NCI-H460 (cell line): ENCODE results near the gene IZUMO1. TPM values are rescaled to one million over a fixed set of nuclear protein-coding genes. Genes with fewer than 3 reads are reported as not detected.
"Not testable (repeated sequence)": the region's sequence is repeated elsewhere in the genome, so short reads cannot be mapped to it uniquely, and the experiment has no call there.

Source experiments
- DNase-seq: peaks from one replicate; pipeline ENCODE4 v3.0.0-alpha.2; 2016; ENCODE audit warnings: low read depth; ENCODE audit errors: extremely low read depth
- polyA plus RNA-seq: library from polyadenylated mRNA; depleted of rRNA; stranded (reverse); fragments of >200 nt; gene quantifications from 2 replicates; pipeline ENCODE4 v1.2.3, GENCODE V29; 2014; cell fraction: nucleus; rRNA removed
- total RNA-seq: library from RNA; depleted of rRNA; stranded (reverse); fragments of >200 nt; shearing (Covaris generic); gene quantifications from 2 replicates; pipeline ENCODE4 v1.2.3, GENCODE V29; 2014; rRNA removed

Gene IZUMO1
- 0.15 and 0.52 TPM in 2 replicates for total RNA-seq
- polyA plus RNA-seq, result 0.17 and 0.31 TPM in 2 replicates

GRCh38 chr19:48746738-48747575 is at the start of gene IZUMO1:
Gene IZUMO1 (minus strand): TSS chr19:48746909. CDS start chr19:48745859, 1,050 bp downstream.
- peak; percentile 69 for DNase-seq

- DNase-seq, result no peak
Observed at GRCh38 chr19:48795685-48796070, 49.0 kb upstream of the IZUMO1 start.

- DNase-seq, result peak; percentile 88
Observed at GRCh38 chr19:48795055-48795684, 48.5 kb upstream of the IZUMO1 start.

GRCh38 chr19:48794291-48794690 is 47.6 kb upstream of the IZUMO1 start:
- DNase-seq, result no peak

- no peak for DNase-seq
Observed at GRCh38 chr19:48793271-48793670, 46.6 kb upstream of the IZUMO1 start.

GRCh38 chr19:48787331-48787730 is 40.6 kb upstream of the IZUMO1 start:
- DNase-seq, result not testable (repeated sequence)

- not testable (repeated sequence) for DNase-seq
Observed at GRCh38 chr19:48786422-48786821, 39.7 kb upstream of the IZUMO1 start.

GRCh38 chr19:48784527-48784926 is 37.8 kb upstream of the IZUMO1 start:
- DNase-seq, result no peak

GRCh38 chr19:48780631-48781391 is 34.1 kb upstream of the IZUMO1 start:
- DNase-seq, result no peak

- no peak for DNase-seq
Observed at GRCh38 chr19:48779636-48780035, 32.9 kb upstream of the IZUMO1 start.

- no peak for DNase-seq
Observed at GRCh38 chr19:48777720-48778119, 31.0 kb upstream of the IZUMO1 start.

- DNase-seq, result no peak
Observed at GRCh38 chr19:48777139-48777538, 30.4 kb upstream of the IZUMO1 start.

- DNase-seq, result no peak
Observed at GRCh38 chr19:48772503-48772953, 25.8 kb upstream of the IZUMO1 start.

- DNase-seq, result no peak
Observed at GRCh38 chr19:48770734-48771472, 24.2 kb upstream of the IZUMO1 start.

- DNase-seq, result no peak
Observed at GRCh38 chr19:48770266-48770665, 23.6 kb upstream of the IZUMO1 start.

GRCh38 chr19:48768994-48769713 is 22.4 kb upstream of the IZUMO1 start:
- no peak for DNase-seq

- not testable (repeated sequence) for DNase-seq
Observed at GRCh38 chr19:48768171-48768753, 21.6 kb upstream of the IZUMO1 start.

- DNase-seq, result not testable (repeated sequence)
Observed at GRCh38 chr19:48765816-48766215, 19.1 kb upstream of the IZUMO1 start.

- DNase-seq, result no peak
Observed at GRCh38 chr19:48760504-48761205, 13.9 kb upstream of the IZUMO1 start.
